Peyer's patch (tissue), 4 donors: ENCODE results near the gene NRXN3.

Experiments
- CTCF ChIP-seq, 6 experiments: fragments of 450-650 bp in 4 of 6; fragments of 200-600 bp in 2 of 6; sonication (generic) in 1 of 6; IDR thresholded peaks; one replicate each; pipeline ENCODE4 v1.5.1; 2017 to 2019; ENCODE audit warnings: antibody characterized with exemption in 6 of 6, mild to moderate bottlenecking in 3 of 6, moderate library complexity in 1 of 6
- POLR2A ChIP-seq, 2 donors: fragments of 450-650 bp; IDR thresholded peaks; one replicate each; pipeline ENCODE4 v1.5.1; 2017; ENCODE audit warnings: antibody characterized with exemption in 2 of 2, mild to moderate bottlenecking in 2 of 2, moderate library complexity in 2 of 2

DNA sequence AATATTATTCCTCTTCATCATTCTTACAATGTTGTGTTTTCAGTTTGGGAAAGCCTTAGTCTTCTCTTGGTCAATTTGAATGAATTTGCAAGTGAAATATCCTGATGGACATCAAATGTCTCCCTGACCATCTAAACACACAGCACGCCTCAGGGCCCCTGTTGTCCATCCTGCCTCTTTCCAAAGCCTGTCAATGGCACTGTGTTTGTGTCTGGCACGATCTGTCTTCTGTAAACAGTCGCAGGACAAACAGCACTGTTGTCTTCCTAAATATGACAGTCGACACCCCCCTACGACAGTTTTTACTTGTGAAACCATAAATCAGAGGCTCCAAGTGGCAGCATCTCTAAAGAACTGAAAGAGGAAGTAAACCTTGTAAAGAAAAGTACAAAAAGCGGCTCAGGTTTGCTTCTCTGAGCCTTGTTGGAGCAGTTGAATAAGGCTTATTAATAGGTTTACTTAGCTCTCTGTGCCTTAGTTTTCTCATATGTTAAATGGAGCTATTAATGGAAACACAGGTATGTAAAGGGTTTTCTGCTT, 285.8 kb downstream of the NRXN3 start:
- TF ChIP-seq CTCF (IDR thresholded peaks at IDR 0.05): no peak
- no peak for TF ChIP-seq POLR2A (IDR thresholded peaks at IDR 0.05)
